Measurements from ENCODE around the gene VAT1L.

VAT1L gene

GRCh38 chr16:77763994-77764393, 24.4 kb upstream of the VAT1L start:
- Histone ChIP-seq H3K36me3 (ENCODE audit: insufficient read depth, insufficient read length, low read length) (no peaks in the 10 kb centered on the region), H3K4me1 (ENCODE audit: insufficient read depth, insufficient read length) (no peaks in the 10 kb centered on the region), H3K9me3 (ENCODE audit: insufficient read depth, low read length) (no peaks in the 10 kb centered on the region), H3K9ac (ENCODE audit: insufficient read length, low read depth) (no peak overlapping the region), H3K27me3 (ENCODE audit: insufficient read depth, insufficient read length) (peaks cover 2% of the 10 kb centered on the region), H3K4me3 (ENCODE audit: insufficient read length, low read depth) (no peak overlapping the region)
- no peak for DNase-seq (ENCODE audit: low read depth, low spot score)
- no peak for TF ChIP-seq SUZ12 (IDR thresholded peaks at IDR 0.05; ENCODE audit: extremely low read depth, insufficient read depth, insufficient read length)

GRCh38 chr16:77767211-77767610, 21.2 kb upstream of the VAT1L start:
- Histone ChIP-seq H3K4me1 (ENCODE audit: insufficient read depth, insufficient read length) (no peaks in the 10 kb centered on the region), H3K36me3 (ENCODE audit: insufficient read depth, insufficient read length, low read length) (no peaks in the 10 kb centered on the region), H3K9me3 (ENCODE audit: insufficient read depth, low read length) (no peaks in the 10 kb centered on the region), H3K9ac (ENCODE audit: insufficient read length, low read depth) (no peak overlapping the region), H3K4me3 (ENCODE audit: insufficient read length, low read depth) (no peak overlapping the region), H3K27me3 (ENCODE audit: insufficient read depth, insufficient read length) (peaks cover 2% of the 10 kb centered on the region)
- TF ChIP-seq SUZ12 (IDR thresholded peaks at IDR 0.05; ENCODE audit: extremely low read depth, insufficient read depth, insufficient read length) (no peak), YY1 (IDR thresholded peaks at IDR 0.05; ENCODE audit: insufficient read depth, insufficient read length) (no peak), ZNF274 (IDR thresholded peaks at IDR 0.05; ENCODE audit: low read depth, low read length) (no peak)
- no peak for DNase-seq (ENCODE audit: low read depth, low spot score)

DNA sequence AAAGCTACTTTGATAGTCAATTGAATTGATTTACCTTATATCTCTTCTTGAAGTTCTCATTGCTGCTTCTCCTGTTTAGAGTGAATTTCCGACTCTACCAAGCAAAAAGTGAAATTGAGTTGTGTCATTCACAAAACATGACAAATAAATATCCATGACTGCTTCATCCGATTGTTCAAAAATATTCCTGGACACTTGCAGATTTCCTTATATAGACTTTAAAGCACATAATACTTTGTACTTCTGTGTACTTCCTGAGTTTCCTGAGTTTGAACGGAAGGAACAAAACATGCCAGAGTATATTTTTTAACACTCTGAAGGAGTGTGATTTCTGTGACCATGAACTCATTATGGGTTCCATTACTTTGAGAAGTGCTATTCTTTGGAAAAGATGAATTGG, 20.5 kb upstream of the VAT1L start:
- no peaks in the 10 kb centered on the region for H3K36me3 ChIP-seq (ENCODE audit: insufficient read depth, insufficient read length, low read length)
- TF ChIP-seq SUZ12 (IDR thresholded peaks at IDR 0.05; ENCODE audit: extremely low read depth, insufficient read depth, insufficient read length) (no peak), ZNF274 (IDR thresholded peaks at IDR 0.05; ENCODE audit: low read depth, low read length) (no peak), YY1 (IDR thresholded peaks at IDR 0.05; ENCODE audit: insufficient read depth, insufficient read length) (no peak)
- no peaks in the 10 kb centered on the region for H3K9me3 ChIP-seq (ENCODE audit: insufficient read depth, low read length)
- H3K4me3 ChIP-seq (ENCODE audit: insufficient read length, low read depth): no peak overlapping the region
- H3K4me1 ChIP-seq (ENCODE audit: insufficient read depth, insufficient read length): no peaks in the 10 kb centered on the region
- H3K27me3 ChIP-seq (ENCODE audit: insufficient read depth, insufficient read length): peaks cover 2% of the 10 kb centered on the region
- no peak for DNase-seq (ENCODE audit: low read depth, low spot score)
- no peak overlapping the region for H3K9ac ChIP-seq (ENCODE audit: insufficient read length, low read depth)

- Histone ChIP-seq H3K27me3 (ENCODE audit: insufficient read depth, insufficient read length) (no peaks in the 10 kb centered on the region), H3K9me3 (ENCODE audit: insufficient read depth, low read length) (no peaks in the 10 kb centered on the region), H3K9ac (ENCODE audit: insufficient read length, low read depth) (no peak overlapping the region), H3K4me3 (ENCODE audit: insufficient read length, low read depth) (no peak overlapping the region), H3K4me1 (ENCODE audit: insufficient read depth, insufficient read length) (peaks cover 3% of the 10 kb centered on the region), H3K36me3 (ENCODE audit: insufficient read depth, insufficient read length, low read length) (no peaks in the 10 kb centered on the region)
- DNase-seq (ENCODE audit: low read depth, low spot score): no peak
- TF ChIP-seq SUZ12 (IDR thresholded peaks at IDR 0.05; ENCODE audit: extremely low read depth, insufficient read depth, insufficient read length): no peak
- no peak for TF ChIP-seq YY1 (IDR thresholded peaks at IDR 0.05; ENCODE audit: insufficient read depth, insufficient read length)
- TF ChIP-seq ZNF274 (IDR thresholded peaks at IDR 0.05; ENCODE audit: low read depth, low read length): no peak
Measured at GRCh38 chr16:77775911-77776909, 12.2 kb upstream of the VAT1L start.

DNA sequence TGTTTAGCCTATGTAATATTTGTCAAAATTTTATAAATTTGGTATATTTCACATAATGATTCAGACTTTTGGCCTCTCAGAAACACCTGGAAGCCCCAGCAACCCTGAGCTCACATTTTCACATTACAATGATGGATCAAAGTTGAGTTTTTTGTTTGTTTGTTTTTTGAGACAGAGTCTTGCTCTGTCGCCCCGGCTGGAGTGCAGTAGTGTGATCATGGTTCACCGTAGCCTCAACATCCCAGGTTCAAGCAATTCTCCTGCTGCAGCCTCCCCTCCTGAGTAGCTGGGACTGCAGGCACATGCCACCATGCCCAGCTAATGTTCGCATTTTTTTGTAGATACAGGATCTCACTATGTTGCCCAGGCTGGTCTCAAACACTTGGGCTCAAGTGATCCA, 10.6 kb upstream of the VAT1L start:
- H3K9me3 ChIP-seq (ENCODE audit: insufficient read depth, low read length): no peaks in the 10 kb centered on the region
- DNase-seq (ENCODE audit: low read depth, low spot score): no peak
- H3K4me3 ChIP-seq (ENCODE audit: insufficient read length, low read depth): no peak overlapping the region
- H3K4me1 ChIP-seq (ENCODE audit: insufficient read depth, insufficient read length): peaks cover 3% of the 10 kb centered on the region
- H3K36me3 ChIP-seq (ENCODE audit: insufficient read depth, insufficient read length, low read length): no peaks in the 10 kb centered on the region
- TF ChIP-seq ZNF274 (IDR thresholded peaks at IDR 0.05; ENCODE audit: low read depth, low read length): no peak
- no peak for TF ChIP-seq SUZ12 (IDR thresholded peaks at IDR 0.05; ENCODE audit: extremely low read depth, insufficient read depth, insufficient read length)
- no peak for TF ChIP-seq YY1 (IDR thresholded peaks at IDR 0.05; ENCODE audit: insufficient read depth, insufficient read length)
- H3K27me3 ChIP-seq (ENCODE audit: insufficient read depth, insufficient read length): no peaks in the 10 kb centered on the region
- no peak overlapping the region for H3K9ac ChIP-seq (ENCODE audit: insufficient read length, low read depth)

GRCh38 chr16:77780378-77780837, 8.0 kb upstream of the VAT1L start:
- DNase-seq (ENCODE audit: low read depth, low spot score): no peak
- peaks cover 14% of the 10 kb centered on the region; the same call in 1 of the 2 replicates for H3K9me3 ChIP-seq (ENCODE audit: insufficient read depth, low read length)
- TF ChIP-seq SUZ12 (IDR thresholded peaks at IDR 0.05; ENCODE audit: extremely low read depth, insufficient read depth, insufficient read length): no peak
- TF ChIP-seq ZNF274 (IDR thresholded peaks at IDR 0.05; ENCODE audit: low read depth, low read length): no peak
- no peak for TF ChIP-seq YY1 (IDR thresholded peaks at IDR 0.05; ENCODE audit: insufficient read depth, insufficient read length)

GRCh38 chr16:77781091-77781490, 7.3 kb upstream of the VAT1L start:
- no peak for TF ChIP-seq SUZ12 (IDR thresholded peaks at IDR 0.05; ENCODE audit: extremely low read depth, insufficient read depth, insufficient read length)
- Histone ChIP-seq H3K36me3 (ENCODE audit: insufficient read depth, insufficient read length, low read length) (no peaks in the 10 kb centered on the region), H3K4me1 (ENCODE audit: insufficient read depth, insufficient read length) (no peaks in the 10 kb centered on the region), H3K9me3 (ENCODE audit: insufficient read depth, low read length) (peaks cover 14% of the 10 kb centered on the region; the same call in 1 of the 2 replicates), H3K4me3 (ENCODE audit: insufficient read length, low read depth) (no peak overlapping the region), H3K9ac (ENCODE audit: insufficient read length, low read depth) (no peak overlapping the region), H3K27me3 (ENCODE audit: insufficient read depth, insufficient read length) (peaks cover 4% of the 10 kb centered on the region)
- DNase-seq (ENCODE audit: low read depth, low spot score): no peak

More at GRCh38 chr16:77780378-77780837, 8.0 kb upstream of the VAT1L start:
- no peaks in the 10 kb centered on the region for H3K27me3 ChIP-seq (ENCODE audit: insufficient read depth, insufficient read length)
- no peaks in the 10 kb centered on the region for H3K36me3 ChIP-seq (ENCODE audit: insufficient read depth, insufficient read length, low read length)
- no peak overlapping the region for H3K9ac ChIP-seq (ENCODE audit: insufficient read length, low read depth)
- H3K4me1 ChIP-seq (ENCODE audit: insufficient read depth, insufficient read length): peaks cover 3% of the 10 kb centered on the region
- H3K4me3 ChIP-seq (ENCODE audit: insufficient read length, low read depth): no peak overlapping the region

Data from NT2/D1 (cell line).